ENCODE results near the gene PSME1.
A peak's percentile ranks its signal among the peaks of the same experiment; 100 is the strongest.

The PSME1 gene

DNA sequence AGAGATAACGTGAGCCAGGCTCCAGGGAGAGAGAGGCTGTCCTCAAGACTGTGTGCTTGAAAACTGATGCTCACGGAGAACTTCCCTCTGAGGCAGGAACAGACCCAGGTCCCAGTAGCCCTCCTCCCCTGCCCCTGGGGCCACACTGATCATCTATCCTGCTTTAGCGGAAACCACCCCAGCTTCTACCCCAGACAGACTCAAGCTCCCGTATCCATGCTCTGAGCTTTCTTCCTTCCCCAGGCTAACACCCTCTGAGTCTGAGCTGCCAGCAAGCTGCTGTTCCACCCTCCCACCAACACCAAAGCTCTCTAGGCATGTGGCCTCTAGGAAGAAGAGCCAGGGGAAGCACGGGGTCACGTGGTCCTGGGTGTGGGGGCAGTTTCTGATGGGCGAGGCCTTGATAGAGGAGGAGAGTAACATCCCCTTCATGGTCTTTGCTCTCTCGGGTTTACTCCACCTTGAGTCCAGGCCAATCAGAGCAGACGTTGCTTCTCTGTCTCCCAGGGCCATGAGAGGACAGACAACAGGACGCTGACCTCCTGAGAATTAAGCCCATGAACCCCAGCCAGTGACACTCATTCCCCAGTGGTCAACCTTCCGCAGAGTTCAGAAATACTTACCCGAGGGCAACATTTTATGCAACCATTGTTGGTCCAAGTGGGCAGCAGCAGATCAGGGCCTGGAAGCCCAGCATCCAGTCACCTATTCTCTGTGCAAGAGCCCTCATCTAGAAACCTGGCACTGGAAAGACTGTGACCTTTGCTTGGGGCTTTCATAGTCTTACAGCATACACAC lies 40.5 kb upstream of the PSME1 start:
- peak overlapping the region; percentile 93 to 98 for H3K9ac ChIP-seq (ENCODE audit: low read depth in 1 of 2, low read length in 2 of 2)
- H3K36me3 ChIP-seq (ENCODE audit: control insufficient read depth in 2 of 2, insufficient read depth in 2 of 2, low read length in 2 of 2), result peaks cover 21 to 28% of the 10 kb centered on the region in 2 donors
- H3K27ac ChIP-seq (ENCODE audit: low read depth in 2 of 2, low read length in 2 of 2), result peak overlapping the region; percentile 99
- peaks cover 13 to 29% of the 10 kb centered on the region in 2 donors for H3K4me1 ChIP-seq (ENCODE audit: control insufficient read depth in 2 of 2, insufficient read depth in 2 of 2, low read length in 2 of 2)
- H3K4me3 ChIP-seq (ENCODE audit: low read length in 2 of 2), result peak overlapping the region; percentile 85 to 92
- H3K9me3 ChIP-seq (ENCODE audit: control insufficient read depth in 2 of 2, low read length in 2 of 2), result no peaks in the 10 kb centered on the region
- no peaks in the 10 kb centered on the region for H3K27me3 ChIP-seq (ENCODE audit: control insufficient read depth in 2 of 2, insufficient read depth in 2 of 2, low read length in 2 of 2)

DNA sequence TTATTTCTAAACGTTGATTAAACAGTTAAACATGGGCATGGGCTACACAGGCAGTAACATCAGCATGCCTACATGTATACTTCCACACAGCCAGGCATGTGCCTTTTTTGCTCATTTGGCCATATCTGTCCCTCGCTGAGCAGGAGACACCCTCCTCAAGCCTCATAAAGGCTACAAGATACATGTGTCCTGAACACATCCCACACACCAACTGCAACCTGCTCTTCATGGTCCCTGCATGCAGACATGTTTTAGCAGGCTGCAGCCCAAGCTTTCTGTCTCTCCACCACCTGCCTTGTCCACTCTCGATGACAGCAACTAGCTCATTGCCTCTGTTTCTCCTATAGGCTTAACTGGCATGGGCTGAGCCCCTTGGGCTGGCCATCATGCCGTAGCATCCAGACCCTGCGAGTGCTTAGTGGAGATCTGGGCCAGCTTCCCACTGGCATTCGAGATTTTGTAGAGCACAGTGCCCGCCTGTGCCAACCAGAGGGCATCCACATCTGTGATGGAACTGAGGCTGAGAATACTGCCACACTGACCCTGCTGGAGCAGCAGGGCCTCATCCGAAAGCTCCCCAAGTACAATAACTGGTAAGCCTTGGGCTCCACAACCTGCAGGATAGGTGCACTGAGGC lies 39.3 kb upstream of the PSME1 start:
- Histone ChIP-seq H3K27me3 (ENCODE audit: control insufficient read depth in 2 of 2, insufficient read depth in 2 of 2, low read length in 2 of 2) (no peaks in the 10 kb centered on the region), H3K36me3 (ENCODE audit: control insufficient read depth in 2 of 2, insufficient read depth in 2 of 2, low read length in 2 of 2) (peaks cover 32 to 38% of the 10 kb centered on the region in 2 donors), H3K9me3 (ENCODE audit: control insufficient read depth in 2 of 2, low read length in 2 of 2) (no peaks in the 10 kb centered on the region), H3K27ac (ENCODE audit: low read depth in 2 of 2, low read length in 2 of 2) (no peak overlapping the region), H3K9ac (ENCODE audit: low read depth in 1 of 2, low read length in 2 of 2) (no peak overlapping the region), H3K4me1 (ENCODE audit: control insufficient read depth in 2 of 2, insufficient read depth in 2 of 2, low read length in 2 of 2) (peaks cover 13 to 28% of the 10 kb centered on the region in 2 donors), H3K4me3 (ENCODE audit: low read length in 2 of 2) (no peak overlapping the region)

DNA sequence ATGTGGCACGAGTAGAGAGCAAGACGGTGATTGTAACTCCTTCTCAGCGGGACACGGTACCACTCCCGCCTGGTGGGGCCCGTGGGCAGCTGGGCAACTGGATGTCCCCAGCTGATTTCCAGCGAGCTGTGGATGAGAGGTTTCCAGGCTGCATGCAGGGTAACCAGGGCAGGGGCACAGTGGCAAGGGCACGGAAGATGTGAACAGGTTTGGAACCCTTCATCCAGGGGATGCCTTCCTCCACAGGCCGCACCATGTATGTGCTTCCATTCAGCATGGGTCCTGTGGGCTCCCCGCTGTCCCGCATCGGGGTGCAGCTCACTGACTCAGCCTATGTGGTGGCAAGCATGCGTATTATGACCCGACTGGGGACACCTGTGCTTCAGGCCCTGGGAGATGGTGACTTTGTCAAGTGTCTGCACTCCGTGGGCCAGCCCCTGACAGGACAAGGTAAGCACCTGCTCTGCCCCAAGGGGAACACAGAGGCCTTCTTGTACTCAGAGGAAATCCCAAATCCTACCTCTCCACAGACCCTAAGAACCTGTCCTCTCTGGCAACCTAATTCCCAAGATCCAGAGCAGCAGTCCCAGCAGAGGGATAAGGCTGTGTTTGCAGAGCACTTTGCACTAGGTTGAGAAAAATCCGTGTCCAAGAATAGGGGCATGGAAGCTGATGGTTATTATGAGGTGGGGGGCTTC lies 37.6 kb upstream of the PSME1 start:
- Histone ChIP-seq H3K36me3 (ENCODE audit: control insufficient read depth in 2 of 2, insufficient read depth in 2 of 2, low read length in 2 of 2) (peaks cover 40 to 49% of the 10 kb centered on the region in 2 donors), H3K4me3 (ENCODE audit: low read length in 2 of 2) (no peak overlapping the region), H3K4me1 (ENCODE audit: control insufficient read depth in 2 of 2, insufficient read depth in 2 of 2, low read length in 2 of 2) (peaks cover 12 to 15% of the 10 kb centered on the region in 2 donors), H3K9me3 (ENCODE audit: control insufficient read depth in 2 of 2, low read length in 2 of 2) (no peaks in the 10 kb centered on the region), H3K9ac (ENCODE audit: low read depth in 1 of 2, low read length in 2 of 2) (no peak overlapping the region), H3K27ac (ENCODE audit: low read depth in 2 of 2, low read length in 2 of 2) (no peak overlapping the region), H3K27me3 (ENCODE audit: control insufficient read depth in 2 of 2, insufficient read depth in 2 of 2, low read length in 2 of 2) (no peaks in the 10 kb centered on the region)

DNA sequence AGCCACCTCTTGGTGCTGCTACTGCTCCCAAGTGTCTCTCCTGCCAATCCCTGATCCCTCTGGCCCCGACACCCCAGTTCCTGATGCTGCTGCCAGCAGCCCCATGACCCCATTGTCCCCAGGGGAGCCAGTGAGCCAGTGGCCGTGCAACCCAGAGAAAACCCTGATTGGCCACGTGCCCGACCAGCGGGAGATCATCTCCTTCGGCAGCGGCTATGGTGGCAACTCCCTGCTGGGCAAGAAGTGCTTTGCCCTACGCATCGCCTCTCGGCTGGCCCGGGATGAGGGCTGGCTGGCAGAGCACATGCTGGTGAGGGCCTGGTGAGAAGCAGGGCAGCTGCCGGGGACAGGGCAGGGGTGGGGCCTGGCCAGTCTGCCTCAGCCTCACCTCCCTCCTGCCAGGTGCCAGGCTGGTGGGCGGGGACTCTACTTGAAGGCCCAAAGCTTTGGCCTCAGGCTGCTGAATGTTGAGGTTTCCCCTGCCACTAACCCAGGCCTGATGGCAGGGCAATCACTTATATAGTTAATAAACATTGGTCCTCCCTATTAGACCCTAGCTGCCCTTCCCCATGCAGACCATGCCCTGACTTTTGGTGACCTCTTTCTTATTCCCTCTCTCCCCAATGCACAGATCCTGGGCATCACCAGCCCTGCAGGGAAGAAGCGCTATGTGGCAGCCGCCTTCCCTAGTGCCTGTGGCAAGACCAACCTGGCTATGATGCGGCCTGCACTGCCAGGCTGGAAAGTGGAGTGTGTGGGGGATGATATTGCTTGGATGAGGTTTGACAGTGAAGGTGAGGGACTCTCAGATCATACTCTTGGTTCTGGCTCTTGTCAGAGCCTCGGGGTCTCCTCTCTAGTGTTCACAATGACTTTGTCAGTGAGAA lies 36.8 kb upstream of the PSME1 start:
- Histone ChIP-seq H3K27me3 (ENCODE audit: control insufficient read depth in 2 of 2, insufficient read depth in 2 of 2, low read length in 2 of 2) (no peaks in the 10 kb centered on the region), H3K4me1 (ENCODE audit: control insufficient read depth in 2 of 2, insufficient read depth in 2 of 2, low read length in 2 of 2) (peaks cover 9 to 10% of the 10 kb centered on the region in 2 donors), H3K9ac (ENCODE audit: low read depth in 1 of 2, low read length in 2 of 2) (no peak overlapping the region), H3K27ac (ENCODE audit: low read depth in 2 of 2, low read length in 2 of 2) (no peak overlapping the region), H3K4me3 (ENCODE audit: low read length in 2 of 2) (no peak overlapping the region), H3K36me3 (ENCODE audit: control insufficient read depth in 2 of 2, insufficient read depth in 2 of 2, low read length in 2 of 2) (peaks cover 45 to 55% of the 10 kb centered on the region in 2 donors), H3K9me3 (ENCODE audit: control insufficient read depth in 2 of 2, low read length in 2 of 2) (no peaks in the 10 kb centered on the region)

DNA sequence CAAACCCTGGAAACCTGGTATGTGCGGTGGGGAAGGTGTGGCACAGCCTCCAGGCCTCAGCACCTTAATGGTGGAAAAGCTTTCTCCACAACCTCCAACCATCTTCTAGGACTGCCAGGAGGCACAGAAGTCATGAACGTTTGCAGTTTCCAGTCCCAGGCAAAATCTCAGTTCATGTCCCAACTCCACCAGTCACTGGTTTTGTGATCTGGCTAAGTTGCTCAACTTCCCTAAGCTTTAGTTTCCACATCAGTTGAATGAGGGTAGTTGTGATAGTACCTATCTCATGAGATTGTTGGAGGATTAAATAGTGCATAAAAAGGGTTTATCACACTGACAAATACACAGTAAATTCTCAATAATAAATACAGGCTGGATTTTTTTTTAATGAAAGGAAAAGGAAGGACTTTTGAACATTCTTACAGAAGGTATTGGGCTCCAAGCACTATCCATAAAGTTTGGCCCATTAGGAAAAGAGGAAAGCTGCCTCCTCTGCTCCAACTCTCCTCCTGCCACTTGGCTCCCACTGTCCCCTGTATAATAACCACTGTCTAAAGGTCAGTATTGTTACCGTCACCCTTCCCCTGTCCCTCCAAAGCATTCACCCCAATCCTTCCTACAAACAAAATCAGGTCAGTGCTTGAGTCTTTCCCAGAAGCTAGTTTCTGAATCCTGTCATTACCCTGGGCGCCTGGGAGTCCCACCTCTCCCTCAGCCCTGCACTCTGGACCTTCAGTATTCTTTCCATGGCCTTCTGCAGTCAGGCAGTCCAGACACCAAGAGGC lies 35.6 kb upstream of the PSME1 start:
- Histone ChIP-seq H3K4me3 (ENCODE audit: low read length in 2 of 2) (no peak overlapping the region), H3K27ac (ENCODE audit: low read depth in 2 of 2, low read length in 2 of 2) (no peak overlapping the region), H3K9me3 (ENCODE audit: control insufficient read depth in 2 of 2, low read length in 2 of 2) (no peaks in the 10 kb centered on the region), H3K9ac (ENCODE audit: low read depth in 1 of 2, low read length in 2 of 2) (no peak overlapping the region), H3K36me3 (ENCODE audit: control insufficient read depth in 2 of 2, insufficient read depth in 2 of 2, low read length in 2 of 2) (peaks cover 45 to 55% of the 10 kb centered on the region in 2 donors), H3K4me1 (ENCODE audit: control insufficient read depth in 2 of 2, insufficient read depth in 2 of 2, low read length in 2 of 2) (peaks cover 4 to 5% of the 10 kb centered on the region in 2 donors), H3K27me3 (ENCODE audit: control insufficient read depth in 2 of 2, insufficient read depth in 2 of 2, low read length in 2 of 2) (no peaks in the 10 kb centered on the region)

DNA sequence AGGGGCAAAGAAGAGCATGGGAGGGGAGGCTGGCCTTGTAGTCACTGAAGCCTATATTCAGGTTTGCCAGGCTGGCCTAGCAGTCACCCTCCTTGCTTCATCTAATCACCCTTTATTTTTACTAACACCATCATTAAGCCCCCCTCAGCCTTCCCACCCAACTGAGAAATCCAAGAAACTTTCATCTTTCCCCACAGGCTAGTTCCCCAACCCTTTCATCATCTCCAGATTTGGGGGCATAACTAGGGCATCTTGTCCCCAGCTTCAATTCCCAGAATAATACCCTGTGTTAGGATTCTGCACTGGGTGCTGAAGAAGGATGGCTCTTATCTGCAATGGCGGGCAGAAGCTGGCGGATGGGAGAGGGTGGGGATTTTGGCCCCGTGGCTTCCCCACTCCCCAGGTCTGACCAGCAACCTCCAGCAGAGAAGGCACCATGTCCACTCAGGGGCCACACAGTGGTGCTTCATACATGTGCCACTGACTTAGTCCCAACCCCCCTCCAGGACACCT lies 35.0 kb upstream of the PSME1 start:
- no peaks in the 10 kb centered on the region for H3K4me1 ChIP-seq (ENCODE audit: control insufficient read depth in 2 of 2, insufficient read depth in 2 of 2, low read length in 2 of 2)
- no peak overlapping the region for H3K27ac ChIP-seq (ENCODE audit: low read depth in 2 of 2, low read length in 2 of 2)
- H3K9ac ChIP-seq (ENCODE audit: low read depth in 1 of 2, low read length in 2 of 2), result no peak overlapping the region
- no peak overlapping the region for H3K4me3 ChIP-seq (ENCODE audit: low read length in 2 of 2)
- H3K27me3 ChIP-seq (ENCODE audit: control insufficient read depth in 2 of 2, insufficient read depth in 2 of 2, low read length in 2 of 2), result no peaks in the 10 kb centered on the region
- H3K36me3 ChIP-seq (ENCODE audit: control insufficient read depth in 2 of 2, insufficient read depth in 2 of 2, low read length in 2 of 2), result peaks cover 45 to 55% of the 10 kb centered on the region in 2 donors
- no peaks in the 10 kb centered on the region for H3K9me3 ChIP-seq (ENCODE audit: control insufficient read depth in 2 of 2, low read length in 2 of 2)

DNA sequence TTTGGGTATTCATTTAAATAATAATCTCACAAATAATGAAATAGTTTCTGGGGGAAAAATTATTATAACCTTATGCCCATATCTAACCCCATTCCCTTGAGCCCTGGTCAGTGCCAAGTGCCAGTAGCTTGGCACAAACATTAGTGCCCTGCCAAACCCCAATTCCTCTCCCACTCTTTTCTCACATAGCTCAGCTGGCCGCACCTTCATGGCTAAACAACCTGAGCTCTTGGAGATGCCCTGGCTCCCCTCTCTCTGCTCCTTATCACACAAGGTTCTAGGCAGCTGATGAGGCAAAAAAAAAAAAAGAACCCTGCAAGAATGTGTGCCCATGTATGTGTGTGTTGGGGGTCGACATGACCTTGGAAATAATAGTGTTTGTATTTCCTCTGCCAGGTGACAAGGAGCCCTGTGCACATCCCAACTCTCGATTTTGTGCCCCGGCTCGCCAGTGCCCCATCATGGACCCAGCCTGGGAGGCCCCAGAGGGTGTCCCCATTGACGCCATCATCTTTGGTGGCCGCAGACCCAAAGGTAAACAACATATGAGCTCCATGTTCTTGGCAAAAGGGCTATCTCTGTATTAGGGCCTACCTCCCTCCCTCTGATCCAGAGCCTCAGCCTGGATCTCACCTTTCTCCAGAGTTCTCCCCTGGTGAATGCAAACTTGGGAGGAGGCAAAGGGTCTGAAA lies 33.5 kb upstream of the PSME1 start:
- Histone ChIP-seq H3K9ac (ENCODE audit: low read depth in 1 of 2, low read length in 2 of 2) (no peak overlapping the region), H3K4me3 (ENCODE audit: low read length in 2 of 2) (no peak overlapping the region), H3K9me3 (ENCODE audit: control insufficient read depth in 2 of 2, low read length in 2 of 2) (no peaks in the 10 kb centered on the region), H3K27me3 (ENCODE audit: control insufficient read depth in 2 of 2, insufficient read depth in 2 of 2, low read length in 2 of 2) (no peaks in the 10 kb centered on the region), H3K27ac (ENCODE audit: low read depth in 2 of 2, low read length in 2 of 2) (no peak overlapping the region), H3K36me3 (ENCODE audit: control insufficient read depth in 2 of 2, insufficient read depth in 2 of 2, low read length in 2 of 2) (peaks cover 45 to 51% of the 10 kb centered on the region in 2 donors), H3K4me1 (ENCODE audit: control insufficient read depth in 2 of 2, insufficient read depth in 2 of 2, low read length in 2 of 2) (no peaks in the 10 kb centered on the region)

DNA sequence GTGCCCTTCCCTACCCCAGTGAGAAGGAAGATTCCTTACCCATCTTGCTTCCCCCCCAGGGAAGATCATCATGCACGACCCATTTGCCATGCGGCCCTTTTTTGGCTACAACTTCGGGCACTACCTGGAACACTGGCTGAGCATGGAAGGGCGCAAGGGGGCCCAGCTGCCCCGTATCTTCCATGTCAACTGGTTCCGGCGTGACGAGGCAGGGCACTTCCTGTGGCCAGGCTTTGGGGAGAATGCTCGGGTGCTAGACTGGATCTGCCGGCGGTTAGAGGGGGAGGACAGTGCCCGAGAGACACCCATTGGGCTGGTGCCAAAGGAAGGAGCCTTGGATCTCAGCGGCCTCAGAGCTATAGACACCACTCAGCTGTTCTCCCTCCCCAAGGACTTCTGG lies 32.5 kb upstream of the PSME1 start:
- Histone ChIP-seq H3K27me3 (ENCODE audit: control insufficient read depth in 2 of 2, insufficient read depth in 2 of 2, low read length in 2 of 2) (no peaks in the 10 kb centered on the region), H3K36me3 (ENCODE audit: control insufficient read depth in 2 of 2, insufficient read depth in 2 of 2, low read length in 2 of 2) (peaks cover 39 to 46% of the 10 kb centered on the region in 2 donors), H3K9me3 (ENCODE audit: control insufficient read depth in 2 of 2, low read length in 2 of 2) (no peaks in the 10 kb centered on the region), H3K9ac (ENCODE audit: low read depth in 1 of 2, low read length in 2 of 2) (no peak overlapping the region), H3K27ac (ENCODE audit: low read depth in 2 of 2, low read length in 2 of 2) (no peak overlapping the region), H3K4me3 (ENCODE audit: low read length in 2 of 2) (no peak overlapping the region), H3K4me1 (ENCODE audit: control insufficient read depth in 2 of 2, insufficient read depth in 2 of 2, low read length in 2 of 2) (no peaks in the 10 kb centered on the region)

Data from mucosa of rectum (tissue), 2 donors.